Measurements from ENCODE around the gene TOPBP1. TPM values are rescaled to one million over a fixed set of nuclear protein-coding genes. Genes with fewer than 3 reads are reported as not detected.
"Not testable (repeated sequence)": the region's sequence is repeated elsewhere in the genome, so short reads cannot be mapped to it uniquely, and the experiment has no call there.

Gene TOPBP1
- total RNA-seq = 17.0 and 21.2 TPM in 2 replicates

DNA sequence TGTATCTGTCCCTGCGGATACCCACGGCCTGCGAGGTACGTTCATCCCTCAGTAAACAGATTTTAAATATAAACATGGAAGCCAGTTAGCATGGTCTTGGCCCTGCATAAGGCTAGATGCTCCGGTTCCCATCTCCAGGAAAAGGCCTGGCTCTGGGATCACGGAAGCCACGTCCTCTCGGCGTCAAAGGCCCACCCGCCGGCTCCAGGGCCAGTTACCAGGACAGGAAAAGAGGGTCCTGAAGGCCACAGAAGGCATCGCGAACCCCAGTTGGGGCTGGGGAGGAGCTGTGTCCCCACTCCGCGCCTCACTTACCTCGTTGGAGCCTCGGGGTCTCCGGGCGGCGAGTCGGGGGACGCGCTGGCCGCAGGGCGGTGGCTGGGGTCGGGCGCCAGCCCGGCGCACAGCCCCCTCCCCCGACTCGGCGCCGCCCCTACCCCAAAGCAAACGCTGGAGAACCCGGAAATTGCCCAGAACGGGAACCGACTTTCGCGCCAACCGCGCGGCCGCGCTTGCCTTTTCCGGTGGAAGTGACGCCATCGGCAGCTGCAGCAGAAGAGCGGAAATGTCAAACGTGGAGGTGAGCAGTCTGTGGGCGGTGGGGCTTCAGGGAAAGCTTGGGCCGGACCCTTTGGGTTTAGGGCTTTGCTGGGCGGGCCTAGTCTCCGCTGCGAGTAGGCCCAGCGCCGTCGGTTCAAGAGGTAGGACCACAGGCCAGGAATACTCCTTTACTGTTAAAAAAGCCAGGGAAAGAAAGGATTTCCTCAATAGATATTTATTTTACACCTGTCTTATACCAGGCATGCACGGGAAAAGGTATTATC is at the start of gene TOPBP1:
TOPBP1 (minus strand) TSS at position 488 of the 824 bp plus-strand sequence. CDS start 814 bp downstream, outside the sequence.
- no peak for DNase-seq (ENCODE audit: extremely low read depth, low read depth, low spot score)

DNA sequence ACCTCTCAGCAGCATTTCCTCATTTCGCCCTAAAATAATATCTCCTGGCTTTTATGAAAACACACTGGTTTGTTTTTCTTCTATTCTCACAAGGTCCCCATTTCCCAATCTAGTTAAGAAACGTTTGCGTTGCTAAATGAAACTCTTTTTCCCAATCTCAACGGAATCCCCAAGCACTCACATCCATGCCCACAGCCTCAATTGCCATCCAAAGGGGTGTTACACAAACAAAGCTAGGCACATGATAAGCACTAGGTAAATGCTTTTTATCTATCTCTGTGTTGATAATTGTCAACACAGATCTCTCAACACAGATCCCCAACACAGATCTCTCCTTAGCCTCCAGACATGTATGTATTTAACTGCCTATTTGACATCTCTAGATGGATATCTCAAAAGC is 49.3 kb upstream of the TOPBP1 start:
- DNase-seq (ENCODE audit: extremely low read depth, low read depth, low spot score) = no peak

DNA sequence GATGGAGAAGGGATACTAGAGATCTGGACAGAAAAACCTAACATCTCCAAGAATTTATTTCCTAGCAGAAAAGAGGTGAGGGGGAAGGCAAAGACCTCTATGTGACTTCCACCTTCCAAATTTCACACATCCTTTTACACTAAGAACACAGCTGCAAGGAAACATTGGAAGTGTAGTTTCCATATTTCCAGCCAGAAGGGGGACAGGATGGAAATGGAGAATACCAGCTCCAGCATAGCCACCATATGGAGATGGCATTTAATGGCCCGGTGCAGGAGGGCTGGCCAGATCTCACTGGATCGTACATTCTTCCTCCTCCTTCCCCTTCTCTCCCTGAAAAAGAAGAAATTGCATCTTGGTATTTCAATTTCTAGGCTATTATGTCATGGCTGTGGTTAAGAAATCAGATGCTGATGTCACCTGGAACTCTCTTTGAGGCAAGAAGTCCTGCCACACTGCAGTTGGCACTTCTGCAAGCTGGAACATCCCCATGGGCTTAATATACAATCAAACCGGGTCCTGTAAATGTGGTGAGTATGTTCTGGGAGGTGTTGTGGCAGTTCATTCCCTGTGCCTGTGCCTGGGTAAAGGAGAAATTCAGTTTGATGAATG is 47.5 kb upstream of the TOPBP1 start:
- DNase-seq (ENCODE audit: extremely low read depth, low read depth, low spot score) = no peak

DNA sequence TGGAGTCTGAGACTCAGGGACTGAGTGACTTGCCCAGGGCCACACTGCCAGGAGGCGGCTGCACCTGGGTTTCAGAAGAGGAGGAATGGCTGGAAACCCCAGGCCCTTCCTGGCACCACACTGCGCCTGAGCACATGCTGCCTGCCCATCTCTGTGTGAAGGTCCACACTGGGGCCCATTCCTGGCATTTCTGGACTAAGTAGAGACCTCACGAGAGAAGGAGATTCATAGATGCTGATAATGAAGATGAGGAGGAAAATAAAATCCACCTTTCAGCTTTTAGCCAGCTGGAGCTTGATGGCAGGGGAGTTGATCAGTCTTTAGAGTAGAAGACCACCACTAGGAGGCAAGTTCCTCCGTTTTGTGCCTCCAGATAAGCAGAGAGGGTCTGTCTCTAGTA is 44.3 kb upstream of the TOPBP1 start:
- DNase-seq (ENCODE audit: extremely low read depth, low read depth, low spot score) = no peak

DNA sequence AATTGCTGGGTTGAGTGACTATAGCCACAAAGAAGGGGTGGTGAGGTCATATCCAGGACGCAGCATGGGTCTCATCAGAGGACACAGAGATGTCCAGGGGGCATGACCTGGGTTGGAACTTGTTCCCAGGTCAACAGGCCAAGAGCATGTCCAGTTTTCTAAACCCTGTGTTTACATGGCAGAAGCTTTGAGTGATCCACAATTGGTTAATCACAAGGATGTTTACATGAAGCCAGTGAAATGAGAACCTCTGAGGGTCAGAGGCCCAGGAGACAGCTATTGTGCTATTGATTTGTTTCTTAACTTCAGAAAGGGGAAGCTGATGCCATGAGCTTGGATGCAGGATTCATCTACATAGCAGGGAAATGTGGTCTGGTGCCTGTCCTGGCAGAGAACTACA is 42.2 kb upstream of the TOPBP1 start:
- no peak for DNase-seq (ENCODE audit: extremely low read depth, low read depth, low spot score)

DNA sequence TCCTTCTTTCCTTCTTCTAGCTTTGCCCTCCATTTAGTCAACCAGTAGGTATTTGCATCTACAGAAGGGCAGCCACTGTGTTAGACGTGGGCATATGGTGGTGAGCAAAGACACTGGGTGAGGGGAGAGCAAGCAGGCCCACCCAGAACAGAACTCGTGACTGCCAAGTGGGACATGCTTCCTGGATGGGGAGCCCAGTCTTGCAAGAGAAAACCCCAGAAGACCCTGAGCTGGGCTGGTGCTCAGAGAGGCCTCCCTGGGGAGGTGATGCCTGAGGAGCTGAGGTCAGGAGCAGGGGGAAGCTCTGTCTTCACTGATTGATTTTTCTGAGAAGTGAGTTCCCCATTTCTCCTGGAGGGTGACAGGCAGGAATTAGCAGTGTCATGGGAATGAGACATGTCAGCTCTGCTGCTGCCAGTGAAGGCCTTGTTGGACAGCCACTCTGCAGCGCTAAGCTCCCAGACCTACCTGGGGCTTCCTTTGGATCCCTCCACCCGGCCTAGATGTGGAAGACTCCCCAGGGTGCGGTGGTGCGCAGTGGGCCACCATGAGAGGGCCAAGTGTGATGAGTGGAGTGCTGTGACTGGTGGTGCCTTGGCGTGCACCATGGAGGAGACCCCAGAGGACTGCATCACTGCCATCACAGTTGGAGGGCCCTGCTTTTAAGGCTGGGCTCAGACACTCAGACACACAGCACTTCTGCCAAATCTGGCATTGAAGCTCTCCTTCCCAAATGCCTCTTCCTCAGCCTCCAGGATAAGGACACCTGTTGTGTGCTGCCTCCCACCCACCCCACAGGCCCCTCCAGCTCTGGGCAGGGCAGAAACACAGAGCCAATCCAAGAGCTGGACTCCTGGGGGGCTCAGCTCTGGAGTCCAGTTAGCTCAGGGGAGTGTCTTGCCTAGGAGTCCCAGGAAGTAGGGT is 40.0 kb upstream of the TOPBP1 start:
- DNase-seq (ENCODE audit: extremely low read depth, low read depth, low spot score) = no peak

DNA sequence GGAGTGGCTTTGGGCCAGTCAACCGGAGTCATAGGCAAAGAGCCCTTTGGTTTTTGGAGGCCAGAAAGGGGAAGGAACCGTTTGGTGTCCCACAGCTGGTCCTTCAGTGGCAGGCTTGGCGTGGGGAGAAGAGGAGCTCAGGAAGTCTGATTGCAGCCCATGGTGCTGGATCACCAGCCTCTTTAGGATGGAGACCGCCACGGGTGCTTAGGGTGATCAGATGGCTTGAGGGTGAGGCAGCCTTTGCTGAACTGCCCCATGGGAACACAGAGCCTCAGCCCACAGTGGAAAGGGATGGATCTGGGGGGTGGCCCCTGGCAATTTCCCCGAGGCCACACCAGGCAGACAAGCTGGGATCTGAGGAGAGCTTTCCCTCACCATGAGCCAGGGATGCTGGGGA is 38.6 kb upstream of the TOPBP1 start:
- no peak for DNase-seq (ENCODE audit: extremely low read depth, low read depth, low spot score)

DNA sequence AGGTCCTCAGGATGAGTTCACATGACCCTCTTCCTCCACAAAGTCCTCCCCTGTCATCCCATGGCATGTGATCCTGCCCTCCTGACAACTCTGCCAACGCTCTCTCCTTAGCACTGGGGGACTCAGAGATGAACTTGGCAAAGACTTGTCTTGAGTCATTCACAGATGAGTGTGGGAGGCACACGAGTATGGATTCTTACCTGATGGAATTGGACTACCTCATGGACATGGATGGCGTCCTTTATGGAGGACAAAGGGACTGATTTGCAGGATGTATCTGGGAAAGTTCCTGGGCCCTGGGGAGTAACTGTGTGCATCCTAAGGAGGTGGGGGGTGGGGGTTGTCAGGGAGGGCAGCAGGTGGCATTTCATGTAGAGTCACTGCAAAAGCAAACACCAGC is 38.2 kb upstream of the TOPBP1 start:
- no peak for DNase-seq (ENCODE audit: extremely low read depth, low read depth, low spot score)

DNA sequence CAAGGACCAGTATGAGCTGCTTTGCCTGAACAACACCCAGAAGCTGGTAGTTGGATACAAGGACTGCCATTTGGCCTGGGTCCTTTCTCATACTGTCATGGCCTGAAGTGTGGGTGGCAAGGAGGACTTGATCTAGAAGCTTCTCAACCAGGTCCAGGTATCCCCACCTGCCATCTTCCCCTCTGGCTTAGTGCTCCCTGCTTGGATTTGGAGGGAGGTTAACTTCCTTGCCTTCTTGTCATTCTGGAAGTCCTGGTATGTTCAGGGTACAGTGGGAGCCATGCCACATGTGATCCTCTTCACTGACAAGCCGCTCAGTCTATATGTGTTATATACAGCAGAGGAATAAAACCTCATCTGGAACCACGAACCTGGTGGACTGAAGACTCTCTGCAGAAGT is 37.7 kb upstream of the TOPBP1 start:
- no peak for DNase-seq (ENCODE audit: extremely low read depth, low read depth, low spot score)

DNA sequence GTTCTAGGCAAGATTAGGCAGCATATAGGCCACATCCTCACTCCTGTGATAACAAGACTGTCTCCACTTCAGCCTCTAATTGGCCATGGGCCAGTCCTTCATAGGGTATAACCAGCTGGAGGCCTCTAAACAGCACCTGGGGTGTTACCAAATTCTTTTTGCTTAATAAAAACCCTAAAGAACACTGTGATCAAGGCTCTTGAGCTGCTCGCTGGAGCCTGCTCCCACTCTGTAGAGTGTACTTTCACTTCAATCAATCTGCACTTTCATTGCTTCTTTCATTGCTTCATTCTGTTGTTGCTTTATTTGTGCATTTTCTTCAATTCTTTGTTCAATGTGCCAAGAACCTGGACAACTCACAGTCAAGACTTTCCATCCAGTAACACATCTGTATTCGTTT is 36.2 kb upstream of the TOPBP1 start:
- no peak for DNase-seq (ENCODE audit: extremely low read depth, low read depth, low spot score)

DNA sequence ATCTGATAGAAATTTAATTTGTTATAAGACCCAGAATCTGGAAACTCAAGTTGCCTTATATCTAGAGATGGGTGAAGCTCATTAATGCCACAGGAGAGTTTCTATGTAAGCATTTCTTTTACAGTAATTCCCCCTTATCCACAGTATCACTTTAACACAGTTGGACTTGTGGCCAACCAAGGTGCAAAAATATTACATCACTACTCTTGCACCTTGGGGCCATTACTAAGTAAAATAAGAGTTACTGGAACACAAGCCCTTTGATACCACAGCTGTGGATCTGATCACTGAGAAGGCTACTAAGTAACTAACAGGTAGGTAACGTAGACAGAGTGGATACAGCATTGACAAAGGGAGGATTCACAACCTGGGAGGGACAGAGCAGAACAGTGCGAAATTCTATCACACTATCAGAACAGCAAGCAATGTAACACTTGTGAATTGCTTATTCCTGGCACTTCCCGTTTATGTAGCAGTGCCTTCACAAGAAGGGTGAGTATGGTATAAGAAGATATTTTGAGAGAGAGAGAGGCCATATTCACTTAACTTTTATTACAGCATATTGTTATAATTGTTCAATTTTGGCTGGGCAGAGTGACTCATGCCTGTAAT is 33.9 kb upstream of the TOPBP1 start:
- DNase-seq (ENCODE audit: extremely low read depth, low read depth, low spot score) = no peak

DNA sequence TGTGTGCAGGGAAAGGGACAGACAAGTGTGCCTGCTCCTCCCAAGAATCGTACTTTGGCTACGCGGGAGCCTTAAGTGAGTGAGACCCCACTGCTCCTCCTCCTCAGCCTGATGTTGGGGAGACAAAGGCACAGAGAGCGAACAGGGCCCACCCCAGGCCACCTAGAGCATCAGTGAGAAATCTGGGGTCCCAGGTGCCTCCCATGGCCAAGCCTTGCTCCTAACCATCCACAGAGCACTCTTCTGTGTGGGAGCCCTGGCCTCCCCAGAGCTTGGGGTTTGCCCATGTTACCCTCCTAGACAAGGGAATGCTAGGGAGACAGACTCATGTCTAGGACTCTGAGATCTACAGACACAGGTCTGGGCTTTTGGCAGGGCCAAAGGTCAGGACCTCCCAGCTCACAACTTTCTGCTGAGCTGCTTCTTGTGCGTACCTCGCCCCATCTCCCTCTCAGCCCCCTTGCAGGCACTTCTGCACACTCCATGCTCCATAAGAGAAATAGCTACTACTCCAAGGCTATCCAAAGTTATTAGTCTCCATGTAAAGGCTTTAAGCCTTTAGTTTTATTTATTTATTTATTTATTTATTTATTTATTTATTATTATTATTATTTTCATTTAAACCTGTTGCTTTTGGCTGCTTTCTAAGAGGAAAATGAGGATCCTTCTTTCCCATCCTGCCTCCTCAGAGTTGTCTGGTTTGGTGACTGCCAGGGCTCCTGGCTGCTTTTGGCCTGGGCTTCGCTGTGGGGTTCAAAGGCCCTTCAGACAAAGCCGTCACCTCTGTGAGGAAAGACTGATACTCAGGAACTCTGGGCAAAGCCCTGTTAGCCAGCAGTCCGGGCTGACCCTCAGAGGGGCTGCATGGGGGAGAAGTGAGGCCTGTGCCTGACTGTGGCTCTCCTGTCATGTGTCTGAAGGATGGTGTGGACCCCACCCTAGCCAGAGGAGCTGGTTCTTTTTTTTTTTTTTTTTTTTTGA is 32.8 kb upstream of the TOPBP1 start:
- no peak for DNase-seq (ENCODE audit: extremely low read depth, low read depth, low spot score)

DNA sequence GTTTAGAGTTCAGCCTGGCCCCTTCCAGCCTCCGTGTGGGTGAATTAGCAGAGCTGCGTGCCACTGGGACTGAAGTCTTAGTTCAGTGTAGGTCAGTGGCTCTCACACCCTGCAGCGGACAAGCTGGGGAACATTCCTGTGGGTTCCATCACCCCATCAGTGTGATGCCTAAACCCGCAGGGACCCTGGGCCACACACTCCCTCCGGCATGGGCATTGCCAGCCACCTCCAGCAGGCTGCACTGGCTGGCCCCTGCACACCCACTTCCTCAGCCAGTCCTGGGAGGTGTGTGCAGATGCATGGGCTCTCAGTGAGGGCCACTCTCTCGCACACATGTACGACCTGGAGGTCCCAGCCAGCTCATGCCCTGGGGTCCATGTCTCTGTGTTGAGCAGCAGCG is 32.1 kb upstream of the TOPBP1 start:
- DNase-seq (ENCODE audit: extremely low read depth, low read depth, low spot score) = no peak

DNA sequence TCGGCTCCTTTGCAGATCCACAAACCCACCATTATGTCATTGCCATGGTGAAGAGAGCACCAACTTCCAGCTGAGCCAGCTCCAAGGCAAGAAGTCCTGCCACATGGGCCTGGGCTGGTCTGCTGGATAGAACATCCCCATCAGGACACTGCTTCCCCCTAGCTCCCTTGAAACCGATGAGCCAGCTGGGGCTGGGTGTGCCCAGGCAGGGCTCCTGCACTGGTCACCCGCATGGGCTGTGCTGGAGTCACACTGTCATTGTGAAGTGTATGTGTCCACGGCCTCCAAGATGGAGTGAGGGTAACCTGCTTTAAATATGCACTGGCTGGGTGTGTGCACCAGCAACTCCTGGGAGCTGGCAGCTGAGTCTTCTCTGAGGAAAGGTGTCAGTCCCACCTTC is 31.0 kb upstream of the TOPBP1 start:
- no peak for DNase-seq (ENCODE audit: extremely low read depth, low read depth, low spot score)

DNA sequence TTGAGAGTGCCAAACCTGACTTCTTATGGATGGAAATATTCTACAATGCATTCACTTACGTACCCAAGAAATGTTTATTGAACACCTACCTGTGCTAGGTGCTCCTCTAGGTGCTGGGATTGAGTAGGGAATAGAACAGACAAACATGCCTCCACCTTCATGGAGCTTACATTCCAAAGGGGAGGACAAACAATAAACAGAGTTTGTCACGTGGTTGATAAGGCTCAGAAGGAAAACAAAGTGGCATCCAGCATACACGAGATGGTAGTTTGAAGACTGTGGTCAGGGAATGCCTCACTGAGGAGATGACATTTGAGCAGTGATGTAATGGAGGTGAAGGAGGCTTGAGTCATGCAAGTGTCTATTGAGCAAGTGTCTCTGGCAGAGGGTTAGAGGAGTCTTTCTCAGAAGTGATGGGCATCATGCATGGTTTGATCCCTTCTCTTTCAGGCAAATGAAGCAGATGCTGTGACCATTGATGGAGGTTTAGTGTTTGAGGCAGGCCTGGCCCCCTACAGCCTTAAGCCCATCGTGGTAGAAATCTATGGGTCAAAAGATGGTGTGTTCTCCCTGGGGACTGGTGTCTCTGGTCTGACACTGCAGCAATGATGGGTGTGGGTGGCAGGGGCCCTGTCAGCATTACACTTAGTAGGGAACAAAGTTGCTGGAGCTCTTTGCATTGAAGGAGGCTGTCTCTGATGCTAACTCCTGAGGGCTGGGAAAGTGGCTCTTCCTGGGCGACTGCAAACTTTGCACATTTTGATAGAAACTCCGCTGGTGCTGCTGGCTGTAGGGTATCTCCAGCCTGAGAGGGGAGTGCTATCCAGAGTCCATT is 29.7 kb upstream of the TOPBP1 start:
- no peak for DNase-seq (ENCODE audit: extremely low read depth, low read depth, low spot score)

DNA sequence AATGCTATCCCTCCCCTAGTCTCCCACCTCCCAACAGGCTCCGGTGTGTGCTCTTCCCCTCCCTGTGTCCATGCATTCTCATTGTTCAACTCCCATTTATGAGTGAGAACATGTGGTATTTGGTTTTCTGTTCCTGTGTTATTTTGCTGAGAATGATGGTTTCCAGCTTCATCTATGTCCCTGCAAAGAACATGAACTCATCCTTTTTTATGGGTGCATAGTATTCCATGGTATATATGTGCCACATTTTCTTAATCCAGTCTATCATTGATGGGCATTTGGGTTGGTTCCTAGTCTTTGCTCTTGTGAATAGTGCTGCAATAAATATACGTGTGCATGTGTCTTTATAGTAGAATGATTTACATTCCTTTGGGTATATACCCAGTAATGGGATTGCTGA is 16.3 kb upstream of the TOPBP1 start:
- not testable (repeated sequence) for DNase-seq (ENCODE audit: extremely low read depth, low read depth, low spot score)

DNA sequence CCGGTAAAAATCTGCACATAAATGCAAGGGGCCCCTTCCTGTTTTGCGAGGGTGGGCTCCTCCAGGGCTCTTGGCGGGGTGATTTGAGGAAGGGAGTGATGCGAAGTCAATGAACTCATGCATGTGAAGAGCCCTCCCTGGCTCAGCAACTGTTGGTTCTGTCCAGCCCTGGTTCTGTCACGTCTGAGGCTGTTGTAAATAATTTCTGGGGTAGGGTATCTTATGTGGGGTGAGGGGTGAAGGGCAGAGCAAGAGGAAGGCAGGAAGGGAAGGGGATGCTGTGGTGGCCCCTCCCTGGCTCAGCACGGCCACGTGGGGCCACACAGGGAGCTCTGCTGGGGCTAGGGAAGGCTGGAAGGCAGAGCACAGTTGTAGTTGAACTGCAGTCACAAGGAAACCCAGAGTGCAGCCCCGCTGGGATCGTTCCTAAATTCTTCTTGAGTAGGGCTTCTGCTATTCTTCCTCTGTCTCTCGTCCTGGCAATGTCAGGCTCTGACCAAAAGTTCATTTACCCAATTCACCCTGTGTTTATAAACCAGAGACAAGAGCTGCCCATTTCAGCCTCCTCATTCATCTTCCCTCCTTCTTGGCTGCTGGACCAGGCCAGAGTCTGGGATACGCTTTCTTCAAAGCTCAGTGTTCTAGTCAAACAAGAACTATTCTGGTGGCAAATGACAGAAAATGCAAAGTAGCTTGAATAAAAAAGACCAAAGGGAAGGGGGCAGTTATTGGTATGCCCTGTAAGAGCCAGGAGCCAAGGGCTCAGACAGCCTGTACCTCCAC is 14.8 kb upstream of the TOPBP1 start:
- no peak for DNase-seq (ENCODE audit: extremely low read depth, low read depth, low spot score)

All from glomerular endothelial cell (primary cell).